ENCODE results near the gene MECP2.

GRCh38 chrX:154126101-154126500 lies 28.6 kb upstream of the MECP2 start:
- no peak for TF ChIP-seq CTCF (IDR thresholded peaks at IDR 0.05)
- no peak for TF ChIP-seq POLR2A (IDR thresholded peaks at IDR 0.05)

All from breast epithelium (tissue), 3 donors.